T-helper 9 cell (primary cell): Measurements from ENCODE around the gene PSMG1.
"Not testable (repeated sequence)": the region's sequence is repeated elsewhere in the genome, so short reads cannot be mapped to it uniquely, and the experiment has no call there.

Experiments used
- DNase-seq: peaks from one replicate; pipeline ENCODE4 v3.0.0-alpha.2; 2020

The PSMG1 gene

DNA sequence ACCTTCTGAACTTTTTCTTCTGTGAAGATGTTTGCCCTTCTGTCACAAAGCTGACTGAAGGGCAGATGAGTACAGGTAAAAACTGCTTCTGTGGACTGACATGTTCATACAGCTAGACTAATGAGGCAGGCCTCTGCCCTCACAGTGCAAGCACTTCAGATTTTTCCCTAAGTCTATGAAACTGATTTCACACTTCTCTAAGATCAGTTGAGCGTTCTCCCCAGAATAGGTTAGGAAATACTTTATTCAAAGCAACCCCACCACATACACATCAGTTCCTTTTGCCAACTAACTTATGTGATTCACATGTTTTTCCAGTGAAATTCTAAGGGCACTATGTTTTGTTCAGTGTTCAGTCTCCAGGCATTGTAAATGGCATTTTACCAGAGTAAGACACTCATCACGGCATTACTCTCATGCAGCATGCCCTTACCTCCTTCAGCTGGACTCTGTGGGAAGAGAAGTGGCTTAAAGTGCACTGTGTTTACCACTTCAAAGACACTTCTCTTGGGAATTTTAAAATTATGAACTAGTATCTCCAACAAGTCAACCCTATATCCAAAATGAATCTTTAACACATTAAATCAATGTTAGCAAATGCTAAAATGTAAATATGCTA lies 5.4 kb upstream of the PSMG1 start:
- DNase-seq: no peak

DNA sequence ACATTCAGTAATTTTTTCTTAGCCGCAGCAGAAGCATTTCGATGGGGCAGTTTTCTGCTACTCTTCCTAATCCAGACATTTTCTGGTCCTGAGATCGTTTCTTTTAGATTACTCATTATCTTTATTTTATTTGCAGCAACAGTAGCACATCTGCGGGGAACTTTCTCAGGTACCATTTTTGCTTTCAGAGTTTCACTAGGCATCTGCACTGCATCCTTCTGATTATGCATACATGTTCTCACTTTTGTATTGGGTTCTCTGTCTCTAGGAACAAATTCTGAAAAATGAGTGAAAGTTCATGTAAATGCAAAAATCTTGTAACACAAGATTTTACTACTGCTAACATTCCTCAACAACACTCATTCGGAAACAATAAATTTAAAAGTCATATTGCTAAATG lies 3.9 kb upstream of the PSMG1 start:
- DNase-seq: no peak

GRCh38 chr21:39186676-39187075 lies 3.4 kb upstream of the PSMG1 start:
- DNase-seq: no peak

- no peak for DNase-seq
Measured at GRCh38 chr21:39185157-39185556, 1.9 kb upstream of the PSMG1 start.

DNA sequence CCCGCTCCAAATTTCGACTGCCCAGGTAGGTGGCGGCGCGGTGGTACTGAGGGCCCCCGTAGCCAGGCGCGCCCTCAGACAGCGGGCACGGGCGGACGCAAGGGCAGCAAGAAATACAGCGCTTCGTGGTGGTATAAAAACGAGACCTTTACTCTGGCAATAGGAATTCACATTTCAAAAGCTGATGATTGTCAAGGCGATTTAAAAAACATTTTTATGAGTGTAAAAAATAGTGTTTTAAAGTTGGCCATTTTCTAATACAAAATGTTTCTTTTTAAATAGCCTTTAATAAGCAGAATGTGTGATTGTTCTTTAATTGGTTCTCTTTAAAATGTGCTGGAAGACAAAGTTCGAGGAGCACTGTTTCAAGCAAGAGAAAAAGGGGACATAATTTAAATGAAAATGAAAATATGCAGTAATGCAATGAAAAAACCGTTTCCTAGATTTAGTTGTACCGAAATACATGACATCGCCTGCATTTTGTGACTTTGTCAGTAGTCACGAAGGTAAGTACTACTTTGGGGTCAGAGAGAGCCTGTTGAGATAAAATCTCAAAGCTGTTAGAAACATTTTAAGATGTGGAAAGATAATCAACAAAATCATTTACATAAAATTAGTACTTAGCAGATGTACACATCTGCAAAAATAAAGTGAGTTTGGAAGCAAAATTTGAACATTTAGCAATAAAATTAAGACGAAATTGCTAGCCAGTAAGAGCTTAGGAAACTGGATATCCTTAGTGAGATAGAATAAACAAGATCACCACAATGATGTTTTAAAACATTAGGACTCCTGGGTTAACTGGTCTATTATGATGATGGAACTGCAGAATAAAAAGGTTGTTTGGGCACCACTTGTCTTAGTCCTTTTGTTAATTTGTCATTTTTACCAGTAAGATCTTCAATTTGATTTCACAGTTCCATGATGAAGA lies 1.1 kb upstream of the PSMG1 start:
- DNase-seq: no peak

DNA sequence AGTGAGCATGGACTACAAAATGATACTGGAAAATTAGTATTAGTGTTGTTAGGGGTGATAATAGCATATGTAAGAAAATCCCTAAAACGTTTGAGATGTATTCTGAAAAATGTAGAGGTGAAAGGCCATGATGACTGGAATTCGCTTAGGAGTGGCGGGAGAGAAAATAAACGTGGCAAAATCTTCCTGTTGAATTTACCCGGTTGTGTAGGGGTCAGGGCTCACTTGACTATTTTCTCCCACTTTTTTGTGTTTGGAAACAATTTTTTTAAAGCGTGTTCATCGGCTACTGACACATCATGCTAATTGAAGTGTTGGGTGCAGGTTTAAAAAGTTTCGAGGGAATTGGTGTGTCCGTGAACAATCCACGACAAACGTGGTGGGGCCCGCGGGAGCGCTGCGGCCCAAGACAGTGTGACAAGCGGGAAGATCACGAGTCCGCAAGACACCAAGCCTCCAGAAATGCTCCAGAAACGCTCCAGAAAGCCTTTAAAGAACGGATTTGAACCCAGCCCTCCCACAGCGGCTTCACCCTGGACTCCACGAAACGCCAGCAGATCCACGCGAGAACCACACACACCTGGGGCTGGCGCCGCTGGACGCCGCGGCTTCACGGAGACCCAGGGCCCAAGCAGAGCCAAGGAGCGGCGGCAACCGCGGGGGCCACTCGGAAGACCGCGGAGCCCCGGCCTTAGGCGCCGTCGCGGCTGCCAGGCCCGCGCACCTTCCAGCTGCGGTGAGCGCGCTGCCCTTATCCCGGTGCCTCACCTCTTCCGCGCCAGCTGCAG lies 573 bp downstream of the PSMG1 start:
- DNase-seq: no peak

- DNase-seq: no peak
Measured at GRCh38 chr21:39182016-39182415, 1.2 kb downstream of the PSMG1 start.

- DNase-seq: no peak
Measured at GRCh38 chr21:39181205-39181818, 1.9 kb downstream of the PSMG1 start.

DNA sequence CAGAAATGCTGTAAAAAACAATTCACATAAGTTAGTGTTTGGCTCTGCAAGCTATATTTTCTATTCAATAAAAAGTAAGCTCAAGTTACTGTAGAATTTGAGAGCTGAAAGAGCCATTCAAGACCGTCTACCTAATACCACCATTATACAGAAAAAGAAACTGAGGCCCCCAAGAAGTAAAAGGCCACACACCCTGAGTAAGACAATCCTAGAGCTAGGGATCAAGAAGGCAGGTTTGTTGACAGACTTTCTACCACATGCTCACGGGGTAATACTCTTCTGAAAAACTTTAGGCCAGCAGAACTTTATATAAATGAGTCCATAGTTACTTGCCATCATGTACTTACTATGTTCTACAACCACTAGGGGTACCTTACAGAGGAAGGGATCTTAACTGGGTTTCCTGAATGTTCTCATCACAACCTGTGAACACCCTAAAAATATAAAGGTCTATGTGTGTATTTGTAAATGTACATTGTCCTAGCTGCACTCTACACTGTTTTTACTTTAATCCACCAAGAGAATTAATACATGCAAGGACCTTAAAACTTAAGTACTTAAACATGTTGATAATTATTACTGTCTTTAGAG lies 2.7 kb downstream of the PSMG1 start:
- DNase-seq: no peak

GRCh38 chr21:39178421-39178820 lies 4.8 kb downstream of the PSMG1 start:
- DNase-seq: no peak

DNA sequence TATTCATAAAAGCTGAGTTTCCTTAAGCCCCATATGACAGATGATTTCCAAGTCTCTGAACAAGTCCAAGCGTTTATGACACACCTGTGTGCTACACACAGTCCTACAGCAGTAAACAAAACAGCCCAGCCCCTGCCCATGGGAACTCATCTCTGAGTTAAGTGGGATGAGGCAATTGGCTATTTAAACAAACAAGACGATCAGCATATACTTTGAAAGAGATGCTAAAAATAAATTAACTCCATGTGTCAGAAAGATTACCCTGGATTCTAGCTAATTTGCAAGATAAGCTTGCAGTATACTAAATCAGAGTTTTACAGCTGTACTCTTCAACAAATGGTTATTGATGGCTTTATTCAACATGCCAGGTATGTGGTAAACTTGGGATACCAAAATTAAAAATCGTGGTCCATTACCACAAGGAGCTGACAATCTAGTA lies 7.0 kb downstream of the PSMG1 start:
- no peak for DNase-seq

DNA sequence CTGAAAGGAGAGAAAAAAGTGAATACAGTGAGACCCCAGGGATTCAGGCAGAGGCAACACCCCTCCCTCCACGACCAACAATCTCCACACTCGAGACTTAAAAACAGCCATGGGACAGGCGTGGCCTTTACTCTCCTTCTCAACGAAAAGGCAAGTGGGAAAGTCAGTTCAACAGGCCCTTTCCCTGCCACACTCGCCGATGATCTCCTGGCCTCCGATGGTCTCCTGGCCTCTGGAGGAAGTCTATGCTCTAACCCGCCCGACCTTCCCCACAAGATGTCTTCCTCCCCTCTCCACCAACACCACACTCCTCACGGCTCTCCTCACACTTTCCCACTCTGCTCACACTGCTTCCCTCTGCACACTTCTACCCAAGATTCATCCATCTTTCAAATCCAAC lies 7.6 kb downstream of the PSMG1 start:
- DNase-seq: no peak

GRCh38 chr21:39175154-39175553 lies 8.1 kb downstream of the PSMG1 start:
- DNase-seq: no peak

GRCh38 chr21:39173716-39174680 lies 9.3 kb downstream of the PSMG1 start:
- DNase-seq: no peak

DNA sequence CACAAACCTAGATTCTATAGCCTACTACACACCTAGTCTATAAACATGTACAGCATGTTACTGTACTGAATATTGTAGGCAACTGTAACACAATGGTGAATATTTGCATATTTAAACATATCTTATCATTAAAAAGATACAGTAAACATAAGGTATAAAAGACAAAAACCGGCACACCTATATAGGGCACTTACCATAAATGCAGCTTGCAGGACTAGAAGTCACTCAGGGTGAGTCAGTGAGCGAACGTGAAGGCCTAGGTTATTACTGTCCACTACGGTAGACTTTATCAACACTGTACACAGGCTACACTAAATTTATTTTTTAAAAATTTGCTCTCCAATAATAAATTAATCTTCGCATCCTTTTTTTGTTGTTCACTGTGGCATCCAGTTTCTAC lies 13.3 kb downstream of the PSMG1 start:
- DNase-seq: no peak

DNA sequence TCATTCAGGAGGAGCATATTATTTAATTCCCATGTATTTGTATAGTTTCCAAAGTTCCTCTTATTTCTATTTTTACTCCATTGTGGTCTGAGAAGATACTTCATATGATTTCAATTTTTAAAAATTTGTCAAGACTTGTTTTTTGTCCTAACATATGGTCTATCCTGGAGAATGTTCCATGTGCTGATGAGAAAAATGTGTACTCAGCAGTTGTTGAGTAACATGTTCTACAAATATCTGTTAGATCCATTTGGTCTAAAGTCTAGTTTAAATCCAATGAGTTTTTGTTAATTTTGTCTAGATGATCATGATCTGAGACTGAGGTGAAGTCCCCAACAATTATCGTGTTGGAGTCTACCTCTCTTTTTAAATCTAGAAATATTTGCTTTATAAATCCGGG lies 14.5 kb downstream of the PSMG1 start:
- no peak for DNase-seq

DNA sequence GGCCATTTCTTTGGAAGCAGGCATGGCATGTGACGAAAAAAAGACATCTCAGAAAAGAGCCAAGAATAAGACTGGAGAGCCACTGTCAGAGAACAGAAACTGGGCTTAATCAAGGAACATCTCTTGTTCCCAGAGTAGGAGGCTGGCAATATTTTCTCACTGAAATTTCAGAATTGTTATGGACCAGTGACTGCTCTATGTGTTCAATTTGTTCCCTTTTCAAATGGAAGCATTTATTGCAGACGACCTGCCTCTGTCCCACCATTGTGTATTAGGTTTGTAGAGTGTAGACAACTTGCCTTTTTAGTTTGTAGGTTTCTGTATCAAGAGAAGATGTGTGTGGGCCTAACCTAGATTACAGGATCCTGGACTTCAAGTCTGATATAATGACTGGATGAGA lies 18.7 kb downstream of the PSMG1 start:
- DNase-seq: no peak

DNA sequence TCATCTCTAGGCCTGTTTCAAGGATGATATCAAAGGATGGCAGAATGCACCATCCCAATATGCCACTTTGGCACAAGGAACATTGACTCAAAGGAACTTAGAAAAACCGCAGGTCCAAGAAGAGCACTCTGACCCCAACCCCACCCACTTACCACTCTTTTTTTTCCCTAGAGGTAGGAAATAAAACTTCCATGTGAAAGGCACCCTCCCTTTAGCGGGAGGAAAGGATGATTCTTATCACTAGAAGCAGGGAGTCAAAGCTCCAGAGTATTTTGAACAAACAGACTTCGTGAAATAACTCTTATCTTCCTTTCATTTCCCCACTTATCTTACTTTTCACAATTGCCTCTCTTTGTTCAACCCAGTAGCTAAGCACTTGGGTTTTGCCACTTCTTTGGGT lies 22.2 kb downstream of the PSMG1 start:
- DNase-seq: no peak

GRCh38 chr21:39159342-39160063 lies 23.7 kb downstream of the PSMG1 start:
- DNase-seq: no peak

DNA sequence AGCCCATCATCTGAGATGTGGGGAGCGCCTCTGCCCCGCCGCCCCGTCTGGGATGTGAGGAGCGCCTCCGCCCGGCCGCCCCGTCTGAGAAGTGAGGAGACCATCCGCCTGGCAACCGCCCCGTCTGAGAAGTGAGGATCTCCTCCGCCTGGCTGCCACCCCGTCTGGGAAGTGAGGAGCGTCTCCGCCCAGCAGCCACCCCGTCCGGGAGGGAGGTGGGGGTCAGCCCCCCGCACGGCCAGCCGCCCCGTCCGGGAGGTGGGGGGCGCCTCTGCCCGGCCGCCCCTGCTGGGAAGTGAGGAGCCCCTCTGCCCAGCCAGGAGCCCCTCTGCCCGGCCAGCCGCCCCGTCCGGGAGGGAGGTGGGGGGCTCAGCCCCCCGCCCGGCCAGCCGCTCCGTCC lies 26.0 kb downstream of the PSMG1 start:
- not testable (repeated sequence) for DNase-seq

DNA sequence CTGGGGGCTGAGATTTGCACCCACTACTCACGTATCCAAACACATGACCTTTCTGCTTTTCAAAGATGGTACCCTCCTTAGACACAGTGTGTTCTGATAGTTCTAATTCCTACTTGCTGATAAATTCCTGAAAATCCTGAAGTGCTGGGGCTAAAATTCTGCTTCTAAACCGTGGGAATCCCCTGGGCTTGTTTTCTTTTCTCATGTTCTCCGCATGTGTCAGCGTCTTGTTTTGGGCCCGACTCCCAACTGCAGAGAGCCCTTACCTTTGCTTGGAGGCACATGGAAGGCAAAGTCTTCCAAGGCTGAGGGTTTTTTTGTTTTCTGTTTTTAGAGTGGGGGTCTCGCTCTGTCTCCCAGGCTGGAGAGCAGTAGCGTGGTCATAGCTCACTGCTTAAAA lies 27.2 kb downstream of the PSMG1 start:
- no peak for DNase-seq
